HepG2 (cell line): ENCODE measurements around the gene NAGA. TPM values are rescaled to one million over a fixed set of nuclear protein-coding genes. Genes with fewer than 3 reads are reported as not detected.
A peak's percentile ranks its signal among the peaks of the same experiment; 100 is the strongest.

ENCODE experiments used
- EEA1 ChIP-seq: sonication (generic); formaldehyde crosslinking; IDR thresholded peaks from 2 replicates; pipeline ENCODE4 v1.5.1; 2020; ENCODE audit warnings: mild to moderate bottlenecking, missing genetic modification reagents, borderline replicate concordance
- NR2F6 ChIP-seq, 2 experiments: IDR thresholded peaks; 2 replicates each; pipeline ENCODE4 v1.6.1; 2016; ENCODE audit warnings: antibody characterized with exemption in 1 of 2, mild to moderate bottlenecking in 1 of 2
- PRDM15 ChIP-seq: sonication (generic); formaldehyde crosslinking; IDR thresholded peaks from 2 replicates; pipeline ENCODE4 v1.4.0; 2020; ENCODE audit warnings: missing genetic modification reagents
- RAD51 ChIP-seq: fragments of 450-650 bp; IDR thresholded peaks from 2 replicates; pipeline ENCODE4 v1.6.1; 2016; ENCODE audit warnings: borderline replicate concordance
- RORA ChIP-seq: sonication (generic); formaldehyde crosslinking; IDR thresholded peaks from 2 replicates; pipeline ENCODE4 v1.5.0; 2020; ENCODE audit warnings: mild to moderate bottlenecking, missing genetic modification reagents, moderate library complexity
- RXRB ChIP-seq: IDR thresholded peaks from 2 replicates; pipeline ENCODE4 v1.6.1; 2016; ENCODE audit warnings: borderline replicate concordance, missing genetic modification reagents, missing compliant biosample characterization
- SNAPC2 ChIP-seq: sonication (generic); formaldehyde crosslinking; IDR thresholded peaks from 2 replicates; pipeline ENCODE4 v1.8.1; 2022; ENCODE audit warnings: mild to moderate bottlenecking, missing genetic modification reagents
- SUZ12 ChIP-seq: fragments of 150-350 bp; IDR thresholded peaks from 2 replicates; pipeline ENCODE4 v1.6.1; 2014; ENCODE audit warnings: low read depth, low read length
- TGIF2 ChIP-seq: IDR thresholded peaks from 2 replicates; pipeline ENCODE4 v1.6.1; 2016; ENCODE audit warnings: control low read depth, missing compliant biosample characterization
- ZNF607 ChIP-seq: sonication (generic); formaldehyde crosslinking; IDR thresholded peaks from 2 replicates; pipeline ENCODE4 v1.5.1; 2020; ENCODE audit warnings: missing genetic modification reagents, mild to moderate bottlenecking, borderline replicate concordance
- ZNF839 ChIP-seq: sonication (generic); formaldehyde crosslinking; IDR thresholded peaks from 2 replicates; pipeline ENCODE4 v1.4.0; 2020; ENCODE audit warnings: missing genetic modification reagents, mild to moderate bottlenecking, borderline replicate concordance
- ZNF841 ChIP-seq: sonication (generic); formaldehyde crosslinking; IDR thresholded peaks from 2 replicates; pipeline ENCODE4 v1.8.1; 2023; ENCODE audit warnings: missing genetic modification reagents, borderline replicate concordance
- polyA plus RNA-seq, 8 experiments: library from polyadenylated mRNA; depleted of rRNA in 3 of 8; stranded (reverse) in 7 of 8; unstranded in 1 of 8; fragments of >200 nt; fragmentation: Illumina TruSeq in 4 of 8; extraction: Trizol in 4 of 8; gene quantifications; 2 replicates each; pipeline versions ENCODE4 v1.2.1 to v1.2.3, GENCODE V29; 2011 to 2016; ENCODE audit warnings: low read depth in 4 of 8, missing spikeins in 1 of 8, mixed read lengths in 1 of 8; ENCODE audit not compliant: insufficient read depth in 1 of 8
- total RNA-seq, 5 experiments: library from RNA; depleted of rRNA; stranded (reverse); fragments of >200 nt; fragmentation: Illumina TruSeq; extraction: Trizol; gene quantifications; 2 replicates each; pipeline ENCODE4 v1.2.3, GENCODE V29; 2016; ENCODE audit warnings: low read depth in 1 of 5
- TF ChIP-seq, protein P1 (sequence below): sonication (generic); formaldehyde crosslinking; IDR thresholded peaks from 2 replicates; pipeline ENCODE4 v1.4.0; 2020; ENCODE audit warnings: missing genetic modification reagents, borderline replicate concordance
- TF ChIP-seq, protein P2 (sequence below): IDR thresholded peaks from 2 replicates; pipeline ENCODE4 v1.6.1; 2018; ENCODE audit warnings: missing genetic modification reagents, mild to moderate bottlenecking, missing compliant biosample characterization
- TF ChIP-seq, protein P3 (sequence below): sonication (generic); formaldehyde crosslinking; IDR thresholded peaks from 2 replicates; pipeline ENCODE4 v1.5.1; 2020; ENCODE audit warnings: mild to moderate bottlenecking, missing genetic modification reagents, borderline replicate concordance

NAGA gene
- total and polyA plus RNA-seq, 2 of the 13 experiments (the other 11 are each of a cell fraction or from before 2014, with no cell fraction given) = 15.1 to 23.4 TPM

DNA sequence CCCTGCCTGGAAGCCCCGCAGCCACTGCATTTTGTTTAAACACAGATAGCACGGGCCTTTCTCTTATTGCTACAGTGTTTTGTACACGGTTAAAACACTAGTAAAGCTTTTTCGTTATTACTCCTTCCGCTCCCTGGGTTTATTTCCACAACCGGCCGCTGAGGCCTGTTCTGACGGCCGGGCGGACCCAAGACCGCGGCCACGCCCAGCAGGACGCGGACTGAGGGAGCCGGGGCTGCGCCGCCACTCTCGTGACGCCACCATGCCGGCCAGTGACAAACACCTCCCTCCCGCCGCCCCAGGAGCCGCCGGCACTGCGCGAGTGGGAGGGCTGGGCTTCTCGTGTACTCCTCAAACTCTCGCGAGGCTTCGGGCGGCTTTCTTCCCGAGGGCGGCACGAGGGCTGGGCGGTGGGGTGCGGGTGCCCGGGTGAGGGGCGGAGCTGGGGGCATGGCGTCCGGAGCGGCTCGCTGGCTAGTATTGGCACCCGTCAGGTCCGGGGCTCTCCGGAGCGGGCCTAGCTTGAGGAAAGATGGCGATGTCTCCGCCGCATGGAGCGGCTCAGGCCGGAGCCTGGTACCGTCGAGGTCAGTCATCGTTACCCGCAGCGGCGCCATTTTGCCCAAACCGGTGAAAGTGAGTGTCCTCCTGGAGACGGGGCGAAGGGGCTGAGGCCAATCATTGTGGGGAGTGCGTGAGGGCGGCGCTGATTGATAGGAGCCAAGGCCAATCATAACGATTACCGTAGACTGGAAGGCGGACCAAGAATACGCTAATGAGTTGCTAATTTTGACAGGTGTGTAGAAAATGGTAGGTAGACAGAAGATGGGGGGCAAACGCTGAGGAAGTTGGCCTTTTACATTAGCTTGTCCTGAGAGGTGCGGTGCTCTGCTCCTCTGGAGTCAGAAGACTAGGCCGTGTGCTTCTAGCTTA is 9.0 kb upstream of the NAGA start, which contains the start of gene SMDT1 (continued):
- TF ChIP-seq SNAPC2 = peak; percentile 57; the same call in 1 of the 2 replicates
- no peak for TF ChIP-seq RORA
- peak; percentile 25 for TF ChIP-seq PRDM15
- TF ChIP-seq ZNF839 (CRISPR knock-in tag) = peak; percentile 44; the same call in 1 of the 2 replicates
- TF ChIP-seq, protein P1, sequence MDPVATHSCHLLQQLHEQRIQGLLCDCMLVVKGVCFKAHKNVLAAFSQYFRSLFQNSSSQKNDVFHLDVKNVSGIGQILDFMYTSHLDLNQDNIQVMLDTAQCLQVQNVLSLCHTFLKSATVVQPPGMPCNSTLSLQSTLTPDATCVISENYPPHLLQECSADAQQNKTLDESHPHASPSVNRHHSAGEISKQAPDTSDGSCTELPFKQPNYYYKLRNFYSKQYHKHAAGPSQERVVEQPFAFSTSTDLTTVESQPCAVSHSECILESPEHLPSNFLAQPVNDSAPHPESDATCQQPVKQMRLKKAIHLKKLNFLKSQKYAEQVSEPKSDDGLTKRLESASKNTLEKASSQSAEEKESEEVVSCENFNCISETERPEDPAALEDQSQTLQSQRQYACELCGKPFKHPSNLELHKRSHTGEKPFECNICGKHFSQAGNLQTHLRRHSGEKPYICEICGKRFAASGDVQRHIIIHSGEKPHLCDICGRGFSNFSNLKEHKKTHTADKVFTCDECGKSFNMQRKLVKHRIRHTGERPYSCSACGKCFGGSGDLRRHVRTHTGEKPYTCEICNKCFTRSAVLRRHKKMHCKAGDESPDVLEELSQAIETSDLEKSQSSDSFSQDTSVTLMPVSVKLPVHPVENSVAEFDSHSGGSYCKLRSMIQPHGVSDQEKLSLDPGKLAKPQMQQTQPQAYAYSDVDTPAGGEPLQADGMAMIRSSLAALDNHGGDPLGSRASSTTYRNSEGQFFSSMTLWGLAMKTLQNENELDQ (CRISPR knock-in tag) = no peak
- no peak for TF ChIP-seq SUZ12
- peak; percentile 69; the same call in 1 of the 2 replicates for TF ChIP-seq TGIF2 (CRISPR knock-in tag)
- TF ChIP-seq NR2F6 (IDR thresholded peaks at IDR 0.05) = no peak
- peak; percentile 41 for TF ChIP-seq NR2F6 (CRISPR knock-in tag; IDR thresholded peaks at IDR 0.05)
- no peak for TF ChIP-seq RAD51
- TF ChIP-seq, protein P2, sequence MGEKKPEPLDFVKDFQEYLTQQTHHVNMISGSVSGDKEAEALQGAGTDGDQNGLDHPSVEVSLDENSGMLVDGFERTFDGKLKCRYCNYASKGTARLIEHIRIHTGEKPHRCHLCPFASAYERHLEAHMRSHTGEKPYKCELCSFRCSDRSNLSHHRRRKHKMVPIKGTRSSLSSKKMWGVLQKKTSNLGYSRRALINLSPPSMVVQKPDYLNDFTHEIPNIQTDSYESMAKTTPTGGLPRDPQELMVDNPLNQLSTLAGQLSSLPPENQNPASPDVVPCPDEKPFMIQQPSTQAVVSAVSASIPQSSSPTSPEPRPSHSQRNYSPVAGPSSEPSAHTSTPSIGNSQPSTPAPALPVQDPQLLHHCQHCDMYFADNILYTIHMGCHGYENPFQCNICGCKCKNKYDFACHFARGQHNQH (CRISPR knock-in tag) = 0 out of 2 replicates have a peak, but pooled peaks have one; percentile 79
- TF ChIP-seq ZNF841 (CRISPR knock-in tag) = no peak
- peak; percentile 63; the same call in 1 of the 2 replicates for TF ChIP-seq RXRB (CRISPR knock-in tag)
- TF ChIP-seq, protein P3, sequence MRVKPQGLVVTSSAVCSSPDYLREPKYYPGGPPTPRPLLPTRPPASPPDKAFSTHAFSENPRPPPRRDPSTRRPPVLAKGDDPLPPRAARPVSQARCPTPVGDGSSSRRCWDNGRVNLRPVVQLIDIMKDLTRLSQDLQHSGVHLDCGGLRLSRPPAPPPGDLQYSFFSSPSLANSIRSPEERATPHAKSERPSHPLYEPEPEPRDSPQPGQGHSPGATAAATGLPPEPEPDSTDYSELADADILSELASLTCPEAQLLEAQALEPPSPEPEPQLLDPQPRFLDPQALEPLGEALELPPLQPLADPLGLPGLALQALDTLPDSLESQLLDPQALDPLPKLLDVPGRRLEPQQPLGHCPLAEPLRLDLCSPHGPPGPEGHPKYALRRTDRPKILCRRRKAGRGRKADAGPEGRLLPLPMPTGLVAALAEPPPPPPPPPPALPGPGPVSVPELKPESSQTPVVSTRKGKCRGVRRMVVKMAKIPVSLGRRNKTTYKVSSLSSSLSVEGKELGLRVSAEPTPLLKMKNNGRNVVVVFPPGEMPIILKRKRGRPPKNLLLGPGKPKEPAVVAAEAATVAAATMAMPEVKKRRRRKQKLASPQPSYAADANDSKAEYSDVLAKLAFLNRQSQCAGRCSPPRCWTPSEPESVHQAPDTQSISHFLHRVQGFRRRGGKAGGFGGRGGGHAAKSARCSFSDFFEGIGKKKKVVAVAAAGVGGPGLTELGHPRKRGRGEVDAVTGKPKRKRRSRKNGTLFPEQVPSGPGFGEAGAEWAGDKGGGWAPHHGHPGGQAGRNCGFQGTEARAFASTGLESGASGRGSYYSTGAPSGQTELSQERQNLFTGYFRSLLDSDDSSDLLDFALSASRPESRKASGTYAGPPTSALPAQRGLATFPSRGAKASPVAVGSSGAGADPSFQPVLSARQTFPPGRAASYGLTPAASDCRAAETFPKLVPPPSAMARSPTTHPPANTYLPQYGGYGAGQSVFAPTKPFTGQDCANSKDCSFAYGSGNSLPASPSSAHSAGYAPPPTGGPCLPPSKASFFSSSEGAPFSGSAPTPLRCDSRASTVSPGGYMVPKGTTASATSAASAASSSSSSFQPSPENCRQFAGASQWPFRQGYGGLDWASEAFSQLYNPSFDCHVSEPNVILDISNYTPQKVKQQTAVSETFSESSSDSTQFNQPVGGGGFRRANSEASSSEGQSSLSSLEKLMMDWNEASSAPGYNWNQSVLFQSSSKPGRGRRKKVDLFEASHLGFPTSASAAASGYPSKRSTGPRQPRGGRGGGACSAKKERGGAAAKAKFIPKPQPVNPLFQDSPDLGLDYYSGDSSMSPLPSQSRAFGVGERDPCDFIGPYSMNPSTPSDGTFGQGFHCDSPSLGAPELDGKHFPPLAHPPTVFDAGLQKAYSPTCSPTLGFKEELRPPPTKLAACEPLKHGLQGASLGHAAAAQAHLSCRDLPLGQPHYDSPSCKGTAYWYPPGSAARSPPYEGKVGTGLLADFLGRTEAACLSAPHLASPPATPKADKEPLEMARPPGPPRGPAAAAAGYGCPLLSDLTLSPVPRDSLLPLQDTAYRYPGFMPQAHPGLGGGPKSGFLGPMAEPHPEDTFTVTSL (CRISPR knock-in tag) = no peak
- TF ChIP-seq EEA1 (CRISPR knock-in tag) = peak; percentile 60
- TF ChIP-seq ZNF607 (CRISPR knock-in tag) = peak; percentile 89
